BE2C (cell line): ENCODE results near the gene HEPHL1.

Experiments used
- DNase-seq: peaks from one replicate; pipeline ENCODE4 v3.0.0-alpha.2; 2020
- H3K27me3 ChIP-seq: fragments of 250-450 bp; sonication (Bioruptor Pico); 2 replicates; pipeline ENCODE4 v1.5.1; 2020; ENCODE audit warnings: mild to moderate bottlenecking
- H3K36me3 ChIP-seq: fragments of 250-450 bp; sonication (Bioruptor Pico); 2 replicates; pipeline ENCODE4 v1.5.1; 2020; ENCODE audit warnings: mild to moderate bottlenecking
- H3K4me1 ChIP-seq: fragments of 250-450 bp; sonication (Bioruptor Pico); 2 replicates; pipeline ENCODE4 v1.5.1; 2020
- H3K4me3 ChIP-seq: 2 replicates; pipeline ENCODE4 v1.5.1; 2011; ENCODE audit warnings: low read depth, low read length
- H3K9me3 ChIP-seq: fragments of 250-450 bp; sonication (Bioruptor Pico); 2 replicates; pipeline ENCODE4 v1.5.1; 2020
- TF ChIP-seq, protein P1 (sequence below): IDR thresholded peaks from 2 replicates; pipeline ENCODE4 v1.5.1; 2012; ENCODE audit warnings: mild to moderate bottlenecking, low read depth, low read length

Gene HEPHL1

GRCh38 chr11:94025690-94026394 lies 4.7 kb downstream of the HEPHL1 start:
- no peak overlapping the region for H3K4me3 ChIP-seq
- H3K9me3 ChIP-seq = no peaks in the 10 kb centered on the region
- peaks cover 17% of the 10 kb centered on the region for H3K4me1 ChIP-seq
- TF ChIP-seq, protein P1, sequence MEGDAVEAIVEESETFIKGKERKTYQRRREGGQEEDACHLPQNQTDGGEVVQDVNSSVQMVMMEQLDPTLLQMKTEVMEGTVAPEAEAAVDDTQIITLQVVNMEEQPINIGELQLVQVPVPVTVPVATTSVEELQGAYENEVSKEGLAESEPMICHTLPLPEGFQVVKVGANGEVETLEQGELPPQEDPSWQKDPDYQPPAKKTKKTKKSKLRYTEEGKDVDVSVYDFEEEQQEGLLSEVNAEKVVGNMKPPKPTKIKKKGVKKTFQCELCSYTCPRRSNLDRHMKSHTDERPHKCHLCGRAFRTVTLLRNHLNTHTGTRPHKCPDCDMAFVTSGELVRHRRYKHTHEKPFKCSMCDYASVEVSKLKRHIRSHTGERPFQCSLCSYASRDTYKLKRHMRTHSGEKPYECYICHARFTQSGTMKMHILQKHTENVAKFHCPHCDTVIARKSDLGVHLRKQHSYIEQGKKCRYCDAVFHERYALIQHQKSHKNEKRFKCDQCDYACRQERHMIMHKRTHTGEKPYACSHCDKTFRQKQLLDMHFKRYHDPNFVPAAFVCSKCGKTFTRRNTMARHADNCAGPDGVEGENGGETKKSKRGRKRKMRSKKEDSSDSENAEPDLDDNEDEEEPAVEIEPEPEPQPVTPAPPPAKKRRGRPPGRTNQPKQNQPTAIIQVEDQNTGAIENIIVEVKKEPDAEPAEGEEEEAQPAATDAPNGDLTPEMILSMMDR = no peak
- H3K36me3 ChIP-seq = no peaks in the 10 kb centered on the region
- H3K27me3 ChIP-seq = no peaks in the 10 kb centered on the region
- no peak for DNase-seq

DNA sequence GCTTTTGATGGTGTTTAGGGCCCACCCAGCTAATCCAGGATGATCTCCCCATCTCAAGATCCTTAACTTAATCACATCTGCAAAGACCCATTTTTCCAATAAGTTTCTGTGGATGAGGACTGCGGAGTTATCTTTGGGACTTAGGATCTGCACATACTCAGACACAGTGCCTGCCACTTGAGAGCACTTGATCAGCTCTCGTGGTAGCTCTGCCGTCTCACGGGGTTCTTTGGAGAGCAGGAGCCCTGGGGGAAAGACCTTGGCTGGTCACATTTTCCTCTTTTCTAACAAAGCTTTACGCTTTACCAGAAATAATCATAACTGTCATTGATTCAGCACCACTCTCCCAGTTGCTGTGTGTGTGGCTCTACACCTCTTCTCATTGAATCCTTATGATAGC lies 6.1 kb downstream of the HEPHL1 start:
- DNase-seq = no peak
- no peaks in the 10 kb centered on the region for H3K36me3 ChIP-seq
- no peak overlapping the region for H3K4me3 ChIP-seq
- no peaks in the 10 kb centered on the region for H3K27me3 ChIP-seq
- TF ChIP-seq, protein P1 = no peak
- no peaks in the 10 kb centered on the region for H3K9me3 ChIP-seq
- peaks cover 17% of the 10 kb centered on the region for H3K4me1 ChIP-seq

DNA sequence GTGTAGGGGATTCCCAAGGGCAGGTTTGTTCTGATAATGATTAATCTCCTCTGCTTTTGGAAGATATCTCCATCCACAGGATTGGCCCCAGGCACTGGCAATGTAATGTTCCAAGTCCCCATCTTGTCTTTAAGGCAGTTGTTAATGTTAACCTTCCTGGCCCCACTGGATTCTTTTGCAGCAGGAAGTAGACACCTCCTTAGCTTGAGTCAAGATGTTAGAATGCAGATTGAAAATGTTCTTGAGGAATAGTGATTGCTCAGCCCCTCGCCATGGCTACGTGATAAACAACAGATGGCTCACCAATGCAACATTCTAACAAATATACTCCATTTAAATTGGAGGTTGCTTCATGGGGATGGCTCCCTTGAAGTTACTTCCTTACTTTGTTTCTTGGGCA lies 7.3 kb downstream of the HEPHL1 start:
- H3K4me3 ChIP-seq = no peak overlapping the region
- H3K27me3 ChIP-seq = no peaks in the 10 kb centered on the region
- no peak for DNase-seq

GRCh38 chr11:94030059-94030458 lies 8.9 kb downstream of the HEPHL1 start:
- Histone ChIP-seq H3K4me3 (no peak overlapping the region), H3K36me3 (no peaks in the 10 kb centered on the region), H3K9me3 (no peaks in the 10 kb centered on the region), H3K27me3 (no peaks in the 10 kb centered on the region), H3K4me1 (peaks cover 10% of the 10 kb centered on the region; the same call in 1 of the 2 replicates)
- TF ChIP-seq, protein P1 = no peak
- DNase-seq = no peak

More for the DNA sequence above, 7.3 kb downstream of the HEPHL1 start:
- Histone ChIP-seq H3K9me3 (no peaks in the 10 kb centered on the region), H3K36me3 (no peaks in the 10 kb centered on the region), H3K4me1 (peaks cover 20% of the 10 kb centered on the region)
- TF ChIP-seq, protein P1 = no peak

GRCh38 chr11:94031625-94032024 lies 10.5 kb downstream of the HEPHL1 start:
- Histone ChIP-seq H3K27me3 (no peaks in the 10 kb centered on the region), H3K4me1 (peaks cover 6% of the 10 kb centered on the region; the same call in 1 of the 2 replicates), H3K4me3 (no peak overlapping the region), H3K9me3 (no peaks in the 10 kb centered on the region), H3K36me3 (no peaks in the 10 kb centered on the region)
- peak; percentile 24 for DNase-seq
- TF ChIP-seq, protein P1 = no peak

DNA sequence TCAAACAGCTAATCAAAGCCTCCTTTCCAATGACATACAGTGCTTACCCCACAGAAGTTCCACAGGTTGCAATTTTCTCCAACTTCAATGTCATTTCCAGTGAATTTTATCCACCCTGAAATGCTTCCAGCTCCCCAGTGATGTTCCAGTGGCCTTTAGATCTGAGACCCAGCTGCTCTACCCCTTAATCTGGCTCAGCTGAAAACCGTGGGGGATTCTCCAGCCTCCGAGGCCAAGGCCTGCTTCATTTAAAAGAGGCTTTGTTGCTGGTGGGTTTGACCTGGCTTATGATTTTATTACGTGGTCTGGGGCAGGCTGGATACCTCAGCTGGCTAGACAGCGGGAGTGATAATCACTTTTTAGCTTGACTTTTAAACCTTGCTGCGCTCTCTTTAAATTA lies 10.9 kb downstream of the HEPHL1 start:
- Histone ChIP-seq H3K27me3 (no peaks in the 10 kb centered on the region), H3K9me3 (no peaks in the 10 kb centered on the region), H3K4me1 (peaks cover 6% of the 10 kb centered on the region; the same call in 1 of the 2 replicates), H3K4me3 (no peak overlapping the region), H3K36me3 (no peaks in the 10 kb centered on the region)
- TF ChIP-seq, protein P1 = no peak
- peak; percentile 38 for DNase-seq
